ENCODE results near the gene SPEG. TPM values are rescaled to one million over a fixed set of nuclear protein-coding genes. Genes with fewer than 3 reads are reported as not detected.

SPEG gene
- total and polyA plus RNA-seq, 2 of the 13 experiments (the other 11 are each of a cell fraction or from before 2014, with no cell fraction given), result 0.18 to 0.24 TPM

- no peak for TF ChIP-seq ZNF18 (CRISPR knock-in tag; IDR thresholded peaks at IDR 0.05; ENCODE audit: insufficient replicate concordance)
- no peak for TF ChIP-seq SKIL (CRISPR knock-in tag; IDR thresholded peaks at IDR 0.05; ENCODE audit: borderline replicate concordance)
- TF ChIP-seq ZNF318 (CRISPR knock-in tag; IDR thresholded peaks at IDR 0.05), result no peak
- no peak for TF ChIP-seq HNRNPH1 (optimal IDR thresholded peaks at IDR 0.05; ENCODE audit: low read depth, low read length)
- no peak for TF ChIP-seq SMAD1 (CRISPR knock-in tag; IDR thresholded peaks at IDR 0.05; ENCODE audit: borderline replicate concordance, low read depth)
- TF ChIP-seq ZNF646 (CRISPR knock-in tag; IDR thresholded peaks at IDR 0.05), result no peak
- no peak for TF ChIP-seq GATAD1 (CRISPR knock-in tag; IDR thresholded peaks at IDR 0.05)
- no peak for TF ChIP-seq NCOA2 (CRISPR knock-in tag; IDR thresholded peaks at IDR 0.05)
Measured at GRCh38 chr2:219521066-219521880, 86.6 kb downstream of the SPEG start (continued).
